HG02610 (cell line): Measurements from ENCODE around the gene TM2D1.
A peak's percentile ranks its signal among the peaks of the same experiment; 100 is the strongest.
"Not testable (repeated sequence)": the region's sequence is repeated elsewhere in the genome, so short reads cannot be mapped to it uniquely, and the experiment has no call there.

ENCODE experiments used
- ATAC-seq: cut with Tn5 transposase; IDR thresholded peaks from one replicate; pipeline ENCODE4 v1.9.1; 2021; ENCODE audit warnings: mild to moderate bottlenecking, moderate library complexity; ENCODE audit not compliant: unreplicated experiment

TM2D1 gene

GRCh38 chr1:61724813-61725694, at the start of gene TM2D1:
Gene TM2D1, minus strand, starts transcription at chr1:61725141. Its CDS starts 21 bp downstream, at chr1:61725120.
- peak; percentile 99 for ATAC-seq

- ATAC-seq = no peak
Measured at GRCh38 chr1:61770131-61770530, 45.2 kb upstream of the TM2D1 start.

GRCh38 chr1:61757950-61758349, 33.0 kb upstream of the TM2D1 start:
- no peak for ATAC-seq

- ATAC-seq = no peak
Measured at GRCh38 chr1:61756773-61757172, 31.8 kb upstream of the TM2D1 start.

- no peak for ATAC-seq
Measured at GRCh38 chr1:61754545-61754944, 29.6 kb upstream of the TM2D1 start.

GRCh38 chr1:61753998-61754508, 29.1 kb upstream of the TM2D1 start:
- no peak for ATAC-seq

GRCh38 chr1:61752921-61753389, 28.0 kb upstream of the TM2D1 start:
- no peak for ATAC-seq

GRCh38 chr1:61749574-61749973, 24.6 kb upstream of the TM2D1 start:
- no peak for ATAC-seq

GRCh38 chr1:61748566-61748965, 23.6 kb upstream of the TM2D1 start:
- ATAC-seq = no peak

- no peak for ATAC-seq
Measured at GRCh38 chr1:61746813-61747212, 21.9 kb upstream of the TM2D1 start.

- no peak for ATAC-seq
Measured at GRCh38 chr1:61743716-61744580, 19.0 kb upstream of the TM2D1 start.

- no peak for ATAC-seq
Measured at GRCh38 chr1:61743431-61743705, 18.4 kb upstream of the TM2D1 start.

GRCh38 chr1:61742620-61743430, 17.9 kb upstream of the TM2D1 start:
- peak; percentile 28 for ATAC-seq

- ATAC-seq = peak; percentile 67
Measured at GRCh38 chr1:61741711-61742619, 17.0 kb upstream of the TM2D1 start, which contains the start of gene PATJ. Gene PATJ, plus strand, starts transcription at chr1:61742480. Its CDS starts 20,413 bp downstream, at chr1:61762893.

- ATAC-seq = no peak
Measured at GRCh38 chr1:61740751-61741700, 16.1 kb upstream of the TM2D1 start.

- no peak for ATAC-seq
Measured at GRCh38 chr1:61732726-61733125, 7.8 kb upstream of the TM2D1 start.

GRCh38 chr1:61730679-61731078, 5.7 kb upstream of the TM2D1 start:
- not testable (repeated sequence) for ATAC-seq

GRCh38 chr1:61727544-61727943, 2.6 kb upstream of the TM2D1 start:
- no peak for ATAC-seq

GRCh38 chr1:61724506-61724812, 482 bp downstream of the TM2D1 start:
- no peak for ATAC-seq
